ENCODE data around the gene DTYMK. TPM values are rescaled to one million over a fixed set of nuclear protein-coding genes. Genes with fewer than 3 reads are reported as not detected.

Gene DTYMK
- polyA plus RNA-seq, 4 donors = 14.3 to 59.3 (median 19.1) TPM

DNA sequence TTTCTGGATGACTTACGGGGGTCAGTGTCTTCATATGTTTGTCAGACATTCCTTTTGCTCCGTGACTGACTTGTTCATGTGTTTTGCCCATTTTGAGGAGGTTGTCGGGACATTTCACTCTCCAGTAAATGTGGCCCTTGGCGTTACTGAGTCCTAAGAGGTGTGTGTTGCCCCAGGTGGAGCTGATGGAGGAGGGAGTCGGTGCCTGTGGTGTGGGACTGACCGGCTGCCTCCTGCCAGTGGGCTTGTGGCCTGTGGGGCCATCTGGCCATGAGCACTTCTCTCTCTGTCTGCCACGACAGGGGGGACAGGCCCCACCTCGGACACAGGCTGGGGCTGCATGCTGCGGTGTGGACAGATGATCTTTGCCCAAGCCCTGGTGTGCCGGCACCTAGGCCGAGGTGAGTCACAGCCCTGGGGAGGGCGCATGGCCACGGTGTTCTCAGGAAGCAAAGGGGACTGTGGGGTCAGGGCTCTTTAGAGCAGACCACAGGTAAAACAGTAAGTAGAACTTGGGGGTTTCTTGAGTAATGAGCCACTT lies 33.3 kb downstream of the DTYMK start:
- Histone ChIP-seq H3K27me3 (ENCODE audit: control insufficient read depth in 3 of 3, insufficient read depth in 3 of 3, low read length in 3 of 3) (no peaks in the 10 kb centered on the region), H3K9me3 (ENCODE audit: control insufficient read depth in 2 of 2, insufficient read depth in 1 of 2, low read depth in 1 of 2, low read length in 1 of 2) (no peaks in the 10 kb centered on the region), H3K36me3 (ENCODE audit: control insufficient read depth in 3 of 3, insufficient read depth in 2 of 3, low read depth in 1 of 3, low read length in 3 of 3) (peaks cover 14 to 71% (median 20%) of the 10 kb centered on the region in 3 donors), H3K27ac (ENCODE audit: low read depth in 1 of 3, low read length in 2 of 3) (no peak overlapping the region), H3K4me3 (ENCODE audit: low read depth in 1 of 3, low read length in 3 of 3) (no peak overlapping the region), H3K4me1 (ENCODE audit: control insufficient read depth in 3 of 3, insufficient read depth in 2 of 3, low read depth in 1 of 3, low read length in 2 of 3) (peaks cover 0 to 2% (median 0%) of the 10 kb centered on the region in 3 donors)
- FAIRE-seq (no peak), DNase-seq (no peak)
- WGBS, 3 donors = 94 to 96% (median 95%) methylated on average over 13 of the region's 13 CpGs

DNA sequence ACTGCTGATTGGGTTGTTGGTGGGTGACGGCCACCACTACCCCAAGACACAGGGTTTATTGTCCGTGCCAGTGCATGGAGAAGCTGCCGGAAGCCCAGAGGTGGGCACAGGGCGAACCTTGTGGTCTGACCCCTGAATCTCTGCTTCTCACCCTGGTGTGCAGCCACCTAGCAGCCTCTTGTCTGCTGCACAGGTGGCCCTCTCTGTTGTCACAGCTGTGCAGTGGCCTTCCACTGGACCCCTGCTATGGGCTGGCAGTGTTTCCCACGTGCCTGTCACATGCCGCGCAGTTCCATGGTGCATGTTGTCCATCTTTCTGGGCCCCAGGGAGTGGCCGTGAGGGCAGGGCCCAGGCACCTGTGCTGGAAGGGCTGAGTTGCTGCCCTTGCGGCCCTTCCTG lies 33.9 kb downstream of the DTYMK start:
- FAIRE-seq = no peak

DNA sequence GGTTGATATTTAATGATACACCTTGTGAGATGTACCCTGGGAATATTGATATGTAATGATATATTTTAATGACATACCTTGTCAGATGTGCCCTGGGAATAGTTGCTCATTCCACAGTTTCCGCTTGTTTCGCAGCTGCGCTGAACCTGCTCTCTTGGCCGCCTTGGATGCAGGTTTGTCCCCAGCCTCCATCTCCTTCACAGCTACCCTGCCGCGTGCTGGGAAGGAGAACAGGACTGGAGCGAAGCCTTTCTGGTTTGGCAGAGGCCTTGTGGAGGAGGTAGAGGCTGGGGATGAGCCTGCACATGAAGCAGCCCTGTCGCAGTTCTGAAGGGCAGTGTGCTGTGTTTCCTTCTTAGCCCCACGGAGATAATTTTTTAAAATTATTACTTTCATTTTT lies 34.5 kb downstream of the DTYMK start:
- H3K36me3 ChIP-seq (ENCODE audit: control insufficient read depth in 3 of 3, insufficient read depth in 2 of 3, low read depth in 1 of 3, low read length in 3 of 3) = peaks cover 14 to 62% (median 20%) of the 10 kb centered on the region in 3 donors
- no peak for FAIRE-seq
- H3K9me3 ChIP-seq (ENCODE audit: control insufficient read depth in 2 of 2, insufficient read depth in 1 of 2, low read depth in 1 of 2, low read length in 1 of 2) = no peaks in the 10 kb centered on the region
- 95 to 98% (median 97%) methylated on average over 9 of the region's 9 CpGs for WGBS, 3 donors
- no peak overlapping the region for H3K27ac ChIP-seq (ENCODE audit: low read depth in 1 of 3, low read length in 2 of 3)
- H3K4me3 ChIP-seq (ENCODE audit: low read depth in 1 of 3, low read length in 3 of 3) = no peak overlapping the region
- DNase-seq = no peak
- peaks cover 0 to 2% (median 0%) of the 10 kb centered on the region in 3 donors for H3K4me1 ChIP-seq (ENCODE audit: control insufficient read depth in 3 of 3, insufficient read depth in 2 of 3, low read depth in 1 of 3, low read length in 2 of 3)
- no peaks in the 10 kb centered on the region for H3K27me3 ChIP-seq (ENCODE audit: control insufficient read depth in 3 of 3, insufficient read depth in 3 of 3, low read length in 3 of 3)

More for the DNA sequence above, 33.9 kb downstream of the DTYMK start:
- Histone ChIP-seq H3K27ac (ENCODE audit: low read depth in 1 of 3, low read length in 2 of 3) (no peak overlapping the region), H3K36me3 (ENCODE audit: control insufficient read depth in 3 of 3, insufficient read depth in 2 of 3, low read depth in 1 of 3, low read length in 3 of 3) (peaks cover 14 to 66% (median 20%) of the 10 kb centered on the region in 3 donors), H3K9me3 (ENCODE audit: control insufficient read depth in 2 of 2, insufficient read depth in 1 of 2, low read depth in 1 of 2, low read length in 1 of 2) (no peaks in the 10 kb centered on the region), H3K27me3 (ENCODE audit: control insufficient read depth in 3 of 3, insufficient read depth in 3 of 3, low read length in 3 of 3) (no peaks in the 10 kb centered on the region), H3K4me1 (ENCODE audit: control insufficient read depth in 3 of 3, insufficient read depth in 2 of 3, low read depth in 1 of 3, low read length in 2 of 3) (peaks cover 0 to 2% (median 0%) of the 10 kb centered on the region in 3 donors), H3K4me3 (ENCODE audit: low read depth in 1 of 3, low read length in 3 of 3) (no peak overlapping the region)
- WGBS, 3 donors = 94 to 98% (median 97%) methylated on average over 9 of the region's 9 CpGs
- DNase-seq = no peak

DNA sequence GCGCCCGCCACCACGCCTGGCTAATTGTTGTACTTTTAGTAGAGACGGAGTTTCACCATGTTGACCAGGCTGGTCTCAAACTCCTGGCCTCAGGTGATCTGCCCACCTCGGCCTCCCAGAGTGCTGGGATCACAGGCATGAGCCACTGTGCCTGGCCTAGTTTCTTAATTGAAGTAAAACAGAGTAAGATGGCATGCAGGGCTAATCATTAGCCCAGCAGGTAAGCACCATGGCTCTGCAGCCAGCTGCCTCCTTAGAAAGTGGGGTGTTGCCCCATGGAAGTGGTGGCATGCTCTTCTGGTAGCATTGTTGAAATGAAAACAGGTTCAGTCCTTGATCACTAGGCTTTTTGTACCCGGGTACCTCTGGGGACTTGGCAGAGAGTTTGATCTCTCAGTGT lies 36.7 kb downstream of the DTYMK start:
- DNase-seq (peak in 1 of 2 donors; percentile 18), FAIRE-seq (no peak)
- no peak overlapping the region for H3K27ac ChIP-seq (ENCODE audit: low read depth in 1 of 3, low read length in 2 of 3)
- no peaks in the 10 kb centered on the region for H3K9me3 ChIP-seq (ENCODE audit: control insufficient read depth in 2 of 2, insufficient read depth in 1 of 2, low read depth in 1 of 2, low read length in 1 of 2)
- H3K4me3 ChIP-seq (ENCODE audit: low read depth in 1 of 3, low read length in 3 of 3) = no peak overlapping the region
- WGBS, 3 donors = 54 to 82% (median 69%) methylated on average over 6 of the region's 6 CpGs
- peaks cover 5 to 52% (median 15%) of the 10 kb centered on the region in 3 donors for H3K36me3 ChIP-seq (ENCODE audit: control insufficient read depth in 3 of 3, insufficient read depth in 2 of 3, low read depth in 1 of 3, low read length in 3 of 3)
- H3K27me3 ChIP-seq (ENCODE audit: control insufficient read depth in 3 of 3, insufficient read depth in 3 of 3, low read length in 3 of 3) = no peaks in the 10 kb centered on the region
- peaks cover 0 to 2% (median 0%) of the 10 kb centered on the region in 3 donors for H3K4me1 ChIP-seq (ENCODE audit: control insufficient read depth in 3 of 3, insufficient read depth in 2 of 3, low read depth in 1 of 3, low read length in 2 of 3)

DNA sequence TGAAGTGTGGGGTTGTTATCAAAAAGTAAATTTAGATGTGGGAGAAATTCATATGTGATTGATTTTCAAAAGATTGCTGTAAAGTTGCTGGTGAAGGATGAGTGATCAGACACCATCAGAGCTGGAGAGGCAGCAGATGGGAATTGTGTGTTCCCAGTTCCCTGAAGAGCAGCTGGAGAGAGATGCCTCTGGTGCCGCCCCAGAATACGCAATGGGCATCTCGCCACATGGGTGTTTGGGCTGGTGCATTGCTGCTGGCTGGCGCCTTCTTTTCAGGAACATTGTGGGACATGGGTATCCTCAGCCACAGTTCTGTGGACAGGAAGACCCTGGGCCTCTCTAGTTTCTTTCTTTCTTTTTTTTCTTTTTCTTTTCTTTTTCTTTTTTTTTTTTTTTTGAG lies 37.2 kb downstream of the DTYMK start:
- Histone ChIP-seq H3K27ac (ENCODE audit: low read depth in 1 of 3, low read length in 2 of 3) (no peak overlapping the region), H3K27me3 (ENCODE audit: control insufficient read depth in 3 of 3, insufficient read depth in 3 of 3, low read length in 3 of 3) (no peaks in the 10 kb centered on the region), H3K4me3 (ENCODE audit: low read depth in 1 of 3, low read length in 3 of 3) (no peak overlapping the region), H3K36me3 (ENCODE audit: control insufficient read depth in 3 of 3, insufficient read depth in 2 of 3, low read depth in 1 of 3, low read length in 3 of 3) (peaks cover under 1 to 48% (median 11%) of the 10 kb centered on the region in 3 donors), H3K9me3 (ENCODE audit: control insufficient read depth in 2 of 2, insufficient read depth in 1 of 2, low read depth in 1 of 2, low read length in 1 of 2) (no peaks in the 10 kb centered on the region), H3K4me1 (ENCODE audit: control insufficient read depth in 3 of 3, insufficient read depth in 2 of 3, low read depth in 1 of 3, low read length in 2 of 3) (peaks cover 0 to 2% (median 0%) of the 10 kb centered on the region in 3 donors)
- WGBS, 3 donors = 73 to 84% (median 80%) methylated on average over 4 of the region's 4 CpGs
- no peak for FAIRE-seq
- DNase-seq = no peak

DNA sequence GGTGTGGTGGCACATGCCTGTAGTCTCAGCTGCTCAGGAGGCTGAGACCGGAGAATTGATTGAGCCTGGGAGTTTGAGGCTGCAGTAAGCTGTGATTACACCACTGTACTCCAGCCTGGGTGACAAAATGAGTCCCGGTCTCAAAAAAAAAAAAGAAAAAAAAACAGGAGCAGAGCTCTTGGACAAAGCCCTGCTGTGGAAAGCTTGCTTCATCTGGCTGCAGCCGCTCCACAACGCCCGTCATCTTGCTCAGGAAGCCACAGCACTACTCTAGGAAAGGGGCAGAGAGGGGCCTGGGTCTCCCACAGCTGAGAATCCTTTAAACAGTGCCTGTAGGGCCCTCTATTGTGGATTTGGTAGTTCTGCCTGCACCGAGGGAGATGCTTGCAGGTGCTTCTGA lies 38.2 kb downstream of the DTYMK start:
- H3K27ac ChIP-seq (ENCODE audit: low read depth in 1 of 3, low read length in 2 of 3) = no peak overlapping the region
- H3K4me1 ChIP-seq (ENCODE audit: control insufficient read depth in 3 of 3, insufficient read depth in 2 of 3, low read depth in 1 of 3, low read length in 2 of 3) = peaks cover 0 to 2% (median 0%) of the 10 kb centered on the region in 3 donors
- H3K27me3 ChIP-seq (ENCODE audit: control insufficient read depth in 3 of 3, insufficient read depth in 3 of 3, low read length in 3 of 3) = no peaks in the 10 kb centered on the region
- H3K9me3 ChIP-seq (ENCODE audit: control insufficient read depth in 2 of 2, insufficient read depth in 1 of 2, low read depth in 1 of 2, low read length in 1 of 2) = no peaks in the 10 kb centered on the region
- no peak for DNase-seq
- WGBS, 3 donors = 81 to 84% (median 82%) methylated on average over 6 of the region's 6 CpGs
- FAIRE-seq = no peak
- H3K4me3 ChIP-seq (ENCODE audit: low read depth in 1 of 3, low read length in 3 of 3) = no peak overlapping the region
- H3K36me3 ChIP-seq (ENCODE audit: control insufficient read depth in 3 of 3, insufficient read depth in 2 of 3, low read depth in 1 of 3, low read length in 3 of 3) = peaks cover 0 to 47% (median 7%) of the 10 kb centered on the region in 3 donors

DNA sequence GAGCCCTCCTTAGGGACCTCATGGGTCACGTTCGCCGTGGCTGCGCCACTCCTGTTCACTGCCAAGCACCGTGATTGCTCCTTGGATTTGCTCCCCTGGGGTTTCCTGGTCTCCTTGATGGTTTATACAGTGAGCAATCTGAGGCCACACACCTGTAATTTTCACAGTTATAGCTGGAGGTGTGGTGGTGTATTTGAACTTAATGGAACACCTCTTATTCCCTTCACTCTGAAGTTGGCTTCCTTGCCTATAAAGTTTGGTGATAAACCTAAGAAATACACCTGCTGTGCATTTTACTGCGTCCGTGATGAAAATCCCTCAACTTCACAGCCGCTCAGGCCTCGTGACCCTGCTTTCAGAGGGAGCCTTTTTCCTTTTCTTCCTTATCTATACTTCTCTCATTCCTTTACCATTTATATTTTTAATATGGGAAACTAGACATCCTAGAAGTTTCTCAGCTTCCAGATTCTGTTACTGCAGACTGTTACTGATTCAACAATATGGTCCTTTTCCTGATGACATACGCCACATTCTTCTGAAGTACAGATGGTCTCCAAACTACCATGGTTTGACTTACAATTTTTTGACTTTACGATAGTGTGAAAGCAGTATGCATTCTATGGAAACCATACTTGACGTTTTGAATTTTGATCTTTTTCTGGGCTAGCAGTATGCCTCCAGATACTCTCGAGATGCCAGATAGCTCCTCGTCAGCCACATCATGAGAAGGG lies 40.5 kb downstream of the DTYMK start:
- no peak for DNase-seq

DNA sequence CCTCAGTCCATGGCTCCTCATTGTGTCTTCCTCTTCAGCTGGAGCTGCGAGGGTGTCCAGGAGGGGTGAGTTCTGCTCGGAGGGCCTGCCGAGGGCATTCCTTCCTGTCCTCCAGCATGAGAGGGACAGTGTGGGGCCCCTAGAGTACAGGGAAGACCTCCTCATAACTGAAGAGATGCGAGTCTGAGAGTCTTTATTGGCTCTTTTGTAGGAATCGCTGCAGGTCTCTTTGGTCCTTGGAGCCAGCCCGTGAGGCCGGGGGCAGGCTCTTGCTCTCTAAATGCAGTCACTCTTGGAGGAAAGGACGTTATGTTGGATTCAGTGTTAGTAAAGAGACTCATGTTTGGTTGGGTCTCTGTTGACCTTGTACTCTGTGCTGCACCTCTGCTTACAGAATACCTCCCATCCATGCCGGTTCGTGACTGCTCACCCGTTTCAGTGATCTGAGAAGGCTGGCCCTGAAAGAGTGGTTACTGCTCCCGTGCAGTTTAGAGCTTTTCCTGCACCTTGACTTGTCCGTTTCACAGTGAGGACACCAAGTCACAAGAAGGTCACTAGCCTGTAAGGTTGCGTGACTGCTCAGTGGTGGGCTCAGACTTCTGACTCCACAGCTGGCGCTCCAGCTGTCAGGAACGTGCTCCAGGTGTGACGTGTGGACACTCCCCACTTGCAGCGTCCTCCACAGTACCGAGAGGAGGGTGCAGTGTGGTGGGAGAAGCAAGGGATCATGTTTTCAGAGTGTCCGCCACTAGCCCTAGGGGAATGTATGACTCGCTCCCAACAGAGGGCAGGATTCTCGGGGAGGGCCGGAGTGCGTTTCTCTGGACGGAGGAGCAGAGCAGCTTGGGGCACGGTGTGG lies 41.3 kb downstream of the DTYMK start:
- Histone ChIP-seq H3K36me3 (ENCODE audit: control insufficient read depth in 3 of 3, insufficient read depth in 2 of 3, low read depth in 1 of 3, low read length in 3 of 3) (peaks cover 0 to 28% (median 0%) of the 10 kb centered on the region in 3 donors), H3K4me1 (ENCODE audit: control insufficient read depth in 3 of 3, insufficient read depth in 2 of 3, low read depth in 1 of 3, low read length in 2 of 3) (peaks cover 0 to 2% (median 2%) of the 10 kb centered on the region in 3 donors), H3K27me3 (ENCODE audit: control insufficient read depth in 3 of 3, insufficient read depth in 3 of 3, low read length in 3 of 3) (no peaks in the 10 kb centered on the region), H3K27ac (ENCODE audit: low read depth in 1 of 3, low read length in 2 of 3) (no peak overlapping the region), H3K4me3 (ENCODE audit: low read depth in 1 of 3, low read length in 3 of 3) (no peak overlapping the region), H3K9me3 (ENCODE audit: control insufficient read depth in 2 of 2, insufficient read depth in 1 of 2, low read depth in 1 of 2, low read length in 1 of 2) (no peaks in the 10 kb centered on the region)
- 90 to 91% (median 90%) methylated on average over 26 of the region's 26 CpGs for WGBS, 3 donors
- no peak for FAIRE-seq
- DNase-seq = no peak

More for the DNA sequence above, 40.5 kb downstream of the DTYMK start:
- Histone ChIP-seq H3K36me3 (ENCODE audit: control insufficient read depth in 3 of 3, insufficient read depth in 2 of 3, low read depth in 1 of 3, low read length in 3 of 3) (peaks cover 0 to 30% (median 0%) of the 10 kb centered on the region in 3 donors), H3K27ac (ENCODE audit: low read depth in 1 of 3, low read length in 2 of 3) (no peak overlapping the region), H3K4me1 (ENCODE audit: control insufficient read depth in 3 of 3, insufficient read depth in 2 of 3, low read depth in 1 of 3, low read length in 2 of 3) (peaks cover 0 to 2% (median 2%) of the 10 kb centered on the region in 3 donors), H3K27me3 (ENCODE audit: control insufficient read depth in 3 of 3, insufficient read depth in 3 of 3, low read length in 3 of 3) (no peaks in the 10 kb centered on the region), H3K4me3 (ENCODE audit: low read depth in 1 of 3, low read length in 3 of 3) (no peak overlapping the region), H3K9me3 (ENCODE audit: control insufficient read depth in 2 of 2, insufficient read depth in 1 of 2, low read depth in 1 of 2, low read length in 1 of 2) (no peaks in the 10 kb centered on the region)
- FAIRE-seq = no peak
- 90 to 92% (median 92%) methylated on average over 14 of the region's 14 CpGs for WGBS, 3 donors

Data from small intestine (tissue), 7 donors.